ENCODE data around the gene GOLIM4.
"Not testable (repeated sequence)": the region's sequence is repeated elsewhere in the genome, so short reads cannot be mapped to it uniquely, and the experiment has no call there.

GOLIM4 gene, protein sequence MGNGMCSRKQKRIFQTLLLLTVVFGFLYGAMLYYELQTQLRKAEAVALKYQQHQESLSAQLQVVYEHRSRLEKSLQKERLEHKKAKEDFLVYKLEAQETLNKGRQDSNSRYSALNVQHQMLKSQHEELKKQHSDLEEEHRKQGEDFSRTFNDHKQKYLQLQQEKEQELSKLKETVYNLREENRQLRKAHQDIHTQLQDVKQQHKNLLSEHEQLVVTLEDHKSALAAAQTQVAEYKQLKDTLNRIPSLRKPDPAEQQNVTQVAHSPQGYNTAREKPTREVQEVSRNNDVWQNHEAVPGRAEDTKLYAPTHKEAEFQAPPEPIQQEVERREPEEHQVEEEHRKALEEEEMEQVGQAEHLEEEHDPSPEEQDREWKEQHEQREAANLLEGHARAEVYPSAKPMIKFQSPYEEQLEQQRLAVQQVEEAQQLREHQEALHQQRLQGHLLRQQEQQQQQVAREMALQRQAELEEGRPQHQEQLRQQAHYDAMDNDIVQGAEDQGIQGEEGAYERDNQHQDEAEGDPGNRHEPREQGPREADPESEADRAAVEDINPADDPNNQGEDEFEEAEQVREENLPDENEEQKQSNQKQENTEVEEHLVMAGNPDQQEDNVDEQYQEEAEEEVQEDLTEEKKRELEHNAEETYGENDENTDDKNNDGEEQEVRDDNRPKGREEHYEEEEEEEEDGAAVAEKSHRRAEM

DNA sequence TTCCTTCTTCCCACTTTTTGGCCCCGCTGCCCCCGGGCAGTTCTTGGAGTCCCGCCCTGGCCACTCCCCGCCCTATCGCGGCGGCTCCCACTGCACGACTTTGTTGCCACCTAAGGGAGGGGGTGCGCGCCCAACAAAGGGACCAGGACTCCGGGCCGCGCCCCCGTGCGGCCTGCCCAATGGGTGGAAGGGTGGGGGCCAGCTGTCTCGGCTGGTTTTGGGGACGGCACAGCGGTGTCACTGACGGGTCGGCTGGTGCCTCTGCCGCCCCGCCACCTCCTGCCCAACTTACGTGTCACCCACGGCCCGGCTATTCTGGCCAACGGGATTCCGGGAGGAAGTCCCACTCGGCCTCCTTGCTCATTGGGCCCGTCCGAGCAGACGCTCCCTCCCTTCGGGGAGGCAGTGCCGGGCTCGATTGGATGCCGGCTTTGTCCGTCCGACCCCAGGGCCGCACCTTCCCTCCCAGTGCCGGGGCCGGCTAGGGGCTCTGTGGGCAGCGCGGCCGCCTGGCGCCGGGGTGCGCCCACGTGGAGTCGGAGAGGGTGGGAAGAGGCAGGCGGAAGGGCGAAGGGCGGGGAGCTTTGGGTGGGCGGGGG lies at the start of gene GOLIM4:
Gene GOLIM4 (minus strand): TSS at position 314 of the 599 bp plus-strand sequence. CDS start 639 bp downstream, outside the sequence.
- DNase-seq = peak; percentile 57 to 97 (median 91)

DNA sequence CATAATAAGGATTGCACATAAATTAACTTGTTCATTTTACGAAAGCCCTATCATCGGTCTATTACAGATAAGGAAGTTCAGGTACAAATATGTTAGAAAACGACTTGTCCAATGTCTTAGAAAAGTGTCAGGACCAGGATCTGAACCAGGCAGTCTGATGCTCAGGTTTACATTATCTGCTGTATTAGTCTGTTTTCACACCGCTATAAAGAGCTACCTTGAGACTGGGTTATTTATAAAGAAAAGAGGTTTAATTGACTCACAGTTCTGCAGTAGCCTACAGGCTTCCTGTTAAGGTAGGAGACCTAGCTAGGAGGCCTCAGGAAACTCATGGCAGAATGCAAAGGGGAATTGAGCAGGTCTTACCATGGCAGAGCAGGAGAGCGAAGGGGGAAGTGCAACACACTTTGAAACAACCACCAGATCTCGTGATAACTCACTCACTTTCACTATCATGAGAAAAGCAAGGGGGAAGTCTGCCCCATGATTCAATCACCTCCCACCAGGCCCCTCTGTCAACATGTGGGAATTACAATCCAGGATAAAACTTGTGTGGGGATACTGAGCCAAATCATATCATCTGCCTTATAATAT lies 45.8 kb upstream of the GOLIM4 start:
- no peak for DNase-seq

DNA sequence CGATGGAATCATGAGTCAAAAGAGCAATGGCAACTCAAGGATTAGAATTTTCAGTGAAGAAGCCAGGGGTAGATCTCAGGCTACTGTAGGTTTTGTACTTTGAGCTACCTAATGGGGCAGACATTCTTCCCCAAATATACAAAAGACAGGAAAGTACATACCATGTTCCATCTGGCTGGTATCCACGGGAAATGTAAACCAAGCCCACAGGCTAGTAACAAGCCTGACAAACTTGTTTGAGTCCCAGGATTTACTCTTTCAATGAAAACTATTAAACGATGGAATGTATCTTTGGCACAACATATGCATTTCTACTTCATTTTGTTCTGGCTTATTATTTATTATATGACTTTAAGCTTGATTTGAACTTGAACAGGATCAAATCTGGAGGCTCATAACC lies 44.2 kb upstream of the GOLIM4 start:
- no peak for DNase-seq

DNA sequence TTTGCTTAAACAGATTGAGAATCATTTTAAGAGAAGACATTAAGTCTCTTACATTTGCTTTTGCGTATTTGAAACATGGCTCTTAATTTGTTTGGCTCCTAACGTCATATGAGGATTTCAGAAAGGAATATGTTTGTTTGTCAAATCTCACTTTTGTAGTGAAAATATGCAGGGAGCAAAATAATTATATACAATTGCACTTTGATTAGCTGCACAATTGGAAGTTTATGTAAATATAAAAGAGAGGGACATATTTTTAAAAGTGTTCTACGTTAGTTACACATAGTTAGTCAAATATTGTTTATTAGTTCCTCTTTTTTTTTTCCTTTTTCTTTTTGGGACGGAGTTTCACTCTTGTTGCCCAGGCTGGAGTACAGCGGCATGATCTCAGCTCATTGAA lies 42.7 kb upstream of the GOLIM4 start:
- DNase-seq = no peak

DNA sequence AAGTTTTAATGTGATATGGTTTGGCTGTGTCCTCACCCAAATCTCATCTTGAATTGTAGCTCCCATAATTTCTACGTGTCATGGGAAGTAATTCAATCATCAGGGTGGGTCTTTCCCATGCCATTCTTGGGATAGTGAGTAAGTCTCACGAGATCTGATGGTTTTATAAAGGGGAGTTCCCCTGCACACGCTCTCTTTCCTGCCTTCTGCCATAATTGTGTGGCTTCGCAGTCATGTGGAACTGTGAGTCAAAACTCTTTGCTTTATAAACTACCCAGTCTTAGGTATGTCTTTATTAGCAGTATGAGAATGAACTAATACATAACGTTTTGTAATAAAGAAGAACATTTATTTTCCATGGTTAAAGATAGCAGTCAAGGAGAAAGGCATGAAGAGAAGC lies 39.2 kb upstream of the GOLIM4 start:
- DNase-seq = no peak

DNA sequence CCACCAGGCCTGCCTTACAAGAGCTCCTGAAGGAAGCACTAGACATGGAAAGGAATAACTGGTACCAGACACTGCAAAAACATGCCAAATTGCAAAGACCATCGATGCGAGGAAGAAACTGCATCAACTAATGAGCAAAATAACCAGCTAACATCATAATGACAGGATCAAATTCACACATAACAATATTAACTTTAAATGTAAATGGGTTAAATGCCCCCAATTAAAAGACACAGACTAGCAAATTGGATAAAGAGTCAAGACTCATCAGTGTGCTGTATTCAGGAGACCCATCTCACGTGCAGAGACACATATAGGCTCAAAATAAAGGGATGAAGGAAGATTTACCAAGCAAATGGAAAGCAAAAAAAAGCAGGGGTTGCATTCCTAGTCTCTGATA lies 34.5 kb upstream of the GOLIM4 start:
- DNase-seq = not testable (repeated sequence)

DNA sequence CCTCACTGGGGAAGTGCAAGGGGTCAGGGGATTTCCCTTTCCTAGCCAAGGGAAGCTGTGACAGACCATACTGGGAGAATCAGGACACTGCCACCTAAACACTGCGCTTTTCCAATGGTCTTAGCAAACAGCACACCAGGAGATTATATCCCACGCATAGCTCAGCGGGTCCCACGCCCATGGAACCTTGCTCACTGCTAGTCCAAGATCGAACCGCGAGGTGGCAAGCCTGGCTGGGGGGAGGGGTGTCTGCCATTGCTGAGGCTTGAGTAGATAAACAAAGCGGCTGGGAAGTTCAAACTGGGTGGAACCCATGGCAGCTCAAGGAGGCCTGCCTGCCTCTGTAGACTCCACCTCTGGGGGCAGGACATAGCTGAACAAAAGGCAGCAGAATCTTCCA lies 32.7 kb upstream of the GOLIM4 start:
- DNase-seq = not testable (repeated sequence)

DNA sequence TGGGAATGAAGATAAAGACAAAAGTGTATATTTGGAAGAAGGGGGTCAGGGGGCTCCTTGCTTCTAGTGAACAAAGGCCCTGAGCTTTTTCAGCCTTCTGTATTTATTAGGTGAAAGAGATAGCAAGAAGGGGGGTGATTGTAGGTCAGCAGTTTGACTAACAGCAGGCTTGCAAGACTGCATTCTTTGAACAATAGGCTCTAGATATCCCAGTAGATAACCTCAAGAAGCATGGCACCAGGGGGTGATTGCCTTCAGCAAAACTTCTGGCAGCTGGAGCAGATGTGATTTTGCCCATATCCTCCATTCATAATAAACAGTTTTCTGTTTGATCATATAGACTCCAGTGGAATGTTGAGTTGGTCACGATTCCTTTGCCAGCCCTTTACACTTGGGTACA lies 31.7 kb upstream of the GOLIM4 start:
- DNase-seq = no peak

DNA sequence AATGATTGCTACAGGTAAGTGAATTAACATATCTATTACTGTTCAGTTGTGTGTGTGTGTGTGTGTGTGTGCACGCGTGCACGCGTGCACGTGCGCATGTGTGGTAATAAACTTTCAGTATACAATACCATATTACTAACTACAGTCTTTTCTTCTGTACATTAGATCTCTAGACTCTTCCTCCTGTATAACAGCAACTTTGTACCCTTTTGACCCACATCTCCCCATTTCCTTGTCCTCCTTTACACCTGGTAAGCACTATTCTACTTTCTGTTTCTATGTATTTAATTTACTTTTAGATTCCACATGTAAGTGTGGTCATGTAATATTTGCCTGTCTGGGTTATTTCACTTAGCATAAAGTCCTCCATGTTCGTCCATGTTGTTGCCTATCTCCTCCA lies 29.1 kb upstream of the GOLIM4 start:
- DNase-seq = no peak

DNA sequence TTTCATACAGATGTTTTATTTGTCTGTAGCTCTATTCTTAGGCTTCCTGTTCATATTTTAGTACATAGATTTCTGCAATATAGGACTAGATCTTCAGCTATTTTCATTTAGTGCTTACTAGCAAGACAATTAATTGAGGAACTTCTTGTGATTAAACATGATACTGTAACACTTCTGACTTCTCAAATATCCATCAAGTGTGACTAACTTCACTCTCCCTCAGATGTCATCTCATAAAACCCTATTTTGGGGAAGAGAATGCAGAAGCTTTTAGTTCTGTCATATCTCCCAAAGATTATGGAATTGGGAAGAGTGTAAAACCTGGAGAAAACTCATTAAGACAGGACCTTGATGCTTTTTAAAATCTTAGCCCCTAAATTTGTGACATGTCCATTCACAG lies 28.6 kb upstream of the GOLIM4 start:
- no peak for DNase-seq

DNA sequence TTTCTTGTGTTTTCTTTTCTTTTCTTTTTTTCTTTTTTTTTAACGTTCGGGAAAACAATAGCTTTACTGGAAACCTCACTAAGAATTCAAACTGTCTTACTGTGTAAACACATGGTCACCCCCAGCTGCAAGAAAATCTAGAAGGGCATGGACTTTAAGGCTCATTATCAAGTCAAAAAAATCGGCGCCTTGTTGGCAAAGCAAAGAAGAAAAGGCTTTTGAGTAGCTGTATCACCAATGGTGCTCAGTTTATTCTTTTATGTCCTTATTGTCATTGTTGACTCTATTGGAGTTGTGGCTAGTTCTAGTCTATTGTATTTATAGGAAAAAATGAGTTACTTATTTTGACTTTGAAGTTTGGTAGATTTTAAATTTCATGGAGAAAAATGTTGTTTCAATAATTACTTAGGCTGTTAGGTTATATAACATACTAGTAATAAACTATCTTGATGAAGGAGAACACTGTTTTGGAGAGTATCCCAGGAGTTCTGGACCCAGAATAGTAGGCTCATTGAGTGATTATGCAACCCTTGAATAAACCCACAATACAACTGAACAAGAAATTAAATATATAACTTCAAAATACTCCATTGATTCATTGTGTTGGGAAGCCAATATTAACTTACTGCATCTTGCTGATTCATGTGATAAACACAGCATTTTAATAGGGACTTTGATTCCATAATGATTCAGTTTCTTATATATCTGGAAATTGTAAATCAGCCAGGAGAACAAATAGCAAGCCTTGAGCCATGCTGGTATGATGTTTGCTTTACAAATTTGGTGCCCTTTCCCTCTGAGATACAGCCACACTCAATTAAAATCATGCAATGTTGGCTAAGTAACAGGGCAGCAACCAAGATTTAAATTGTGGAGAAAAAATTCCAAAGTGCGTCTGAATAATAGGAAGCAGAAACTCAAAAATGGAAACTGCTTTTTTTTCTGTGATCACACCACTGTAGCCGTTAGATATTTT lies 27.8 kb upstream of the GOLIM4 start:
- DNase-seq = peak in 2 of 56 donors; percentile 5 to 11

DNA sequence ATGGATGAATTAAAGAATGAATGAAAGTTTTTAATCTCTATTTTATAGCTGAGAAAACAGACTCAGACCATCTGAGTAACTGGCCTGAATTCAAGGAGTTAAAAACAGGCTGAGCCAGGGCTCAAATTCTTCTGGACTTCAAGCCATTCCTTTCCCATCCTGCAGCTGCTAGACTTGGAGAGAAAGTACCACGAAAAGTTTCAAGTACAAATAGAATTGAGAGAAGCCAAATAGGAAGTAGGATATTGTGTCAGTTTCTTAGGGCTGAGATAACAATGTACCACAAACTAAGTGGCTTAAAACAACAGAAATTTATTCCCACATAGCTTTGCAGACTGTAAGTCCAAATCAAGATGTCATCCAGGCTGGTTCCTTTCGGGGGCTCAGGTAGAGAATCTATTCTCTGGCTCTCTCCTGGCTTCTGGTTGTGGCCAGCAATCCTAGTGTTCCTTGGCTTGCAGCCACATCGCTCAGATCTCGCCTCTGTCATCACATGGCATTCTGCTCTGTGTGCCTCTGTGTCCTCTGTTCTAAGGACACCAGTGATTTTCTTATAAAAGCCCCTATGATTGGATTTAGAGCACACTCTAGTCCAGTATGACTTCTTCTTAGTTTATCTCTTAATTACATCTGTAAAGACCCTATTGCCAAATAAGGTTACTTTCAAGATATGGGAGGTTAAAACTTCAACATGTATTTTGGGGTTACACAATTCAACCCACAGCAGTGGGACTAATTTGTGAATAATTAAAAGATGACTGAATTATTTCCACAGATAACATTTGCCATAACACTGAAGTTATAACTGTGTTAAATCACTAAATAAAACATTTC lies 25.7 kb upstream of the GOLIM4 start:
- DNase-seq = peak in 2 of 56 donors; percentile 2 to 17

DNA sequence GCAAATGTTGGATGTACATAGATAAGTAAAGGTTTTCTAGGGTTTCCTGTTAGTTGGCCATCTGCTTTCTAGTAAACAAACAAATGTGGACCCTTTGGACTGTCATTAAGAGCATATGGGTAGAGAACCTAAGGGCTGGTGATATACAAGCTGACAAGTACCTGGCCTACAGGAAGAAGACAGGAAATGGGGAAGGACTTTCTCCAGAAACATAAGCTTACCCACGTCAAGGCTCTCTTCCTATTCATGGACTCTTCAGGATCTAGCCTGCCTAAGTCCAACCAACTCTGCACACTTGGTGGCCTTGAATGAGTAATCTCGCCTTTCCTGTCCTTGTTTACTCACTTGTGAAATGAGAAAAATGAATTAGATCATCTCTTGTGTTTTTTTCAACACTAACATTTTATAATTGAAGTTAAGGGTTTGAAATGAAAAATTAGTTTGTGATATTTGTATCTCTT lies 22.2 kb upstream of the GOLIM4 start:
- no peak for DNase-seq

DNA sequence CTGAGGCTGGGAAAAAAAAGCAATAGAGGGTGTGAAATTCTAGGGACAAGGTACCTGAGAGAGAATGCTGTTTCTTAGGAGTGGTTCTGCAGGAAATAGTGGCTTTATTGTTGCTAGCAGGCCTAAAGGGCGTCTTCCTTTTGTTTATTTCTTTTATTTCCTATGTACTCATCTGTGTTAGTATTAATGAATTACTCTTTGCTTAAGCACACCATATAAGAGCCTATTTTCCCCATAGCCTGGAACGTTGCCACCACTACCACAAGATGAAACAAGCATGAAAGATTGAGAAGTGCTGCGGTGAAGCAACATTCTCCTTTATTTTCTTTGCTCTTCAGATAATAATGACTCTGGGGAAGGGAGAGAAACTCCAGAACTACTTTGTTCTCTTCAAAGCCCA lies 21.3 kb upstream of the GOLIM4 start:
- DNase-seq = no peak

DNA sequence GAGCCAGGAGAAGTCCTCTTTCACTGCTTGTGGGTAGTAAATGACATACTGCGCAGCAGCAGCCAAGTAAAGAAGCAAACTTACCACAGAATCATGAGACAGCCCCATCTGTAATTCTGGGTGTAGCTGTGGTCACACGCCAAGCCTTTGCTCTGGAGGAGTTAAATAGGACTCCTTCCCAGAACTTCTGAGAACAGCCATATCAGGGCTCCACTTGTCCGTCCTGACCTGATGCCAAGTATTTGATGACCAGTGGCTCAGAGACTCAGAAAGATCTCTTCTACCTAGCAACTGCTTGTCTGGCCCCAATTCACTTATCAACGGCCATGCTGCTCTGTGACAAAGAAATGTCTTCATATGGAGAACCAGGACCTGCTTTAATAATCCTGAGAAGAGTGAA lies 20.6 kb upstream of the GOLIM4 start:
- DNase-seq = peak in 1 of 56 donors; percentile 7

DNA sequence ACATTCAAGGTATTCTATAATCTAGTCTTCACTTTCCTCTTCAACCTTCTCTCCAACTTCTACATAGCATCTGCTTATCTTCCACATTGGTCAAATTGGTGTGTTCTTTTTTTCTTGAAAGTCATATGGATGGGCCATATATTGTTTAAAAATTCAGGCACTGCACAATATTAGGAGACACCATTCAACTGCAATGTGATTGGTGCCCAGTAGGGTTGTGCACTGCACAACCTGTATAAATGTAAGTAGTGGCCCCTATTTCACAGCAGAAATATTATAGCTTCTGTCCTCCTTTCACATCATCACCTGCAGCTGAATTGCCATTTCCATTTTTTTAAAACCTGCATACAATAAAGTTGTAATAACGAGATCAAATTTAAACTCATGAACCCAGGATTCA lies 18.1 kb upstream of the GOLIM4 start:
- no peak for DNase-seq

DNA sequence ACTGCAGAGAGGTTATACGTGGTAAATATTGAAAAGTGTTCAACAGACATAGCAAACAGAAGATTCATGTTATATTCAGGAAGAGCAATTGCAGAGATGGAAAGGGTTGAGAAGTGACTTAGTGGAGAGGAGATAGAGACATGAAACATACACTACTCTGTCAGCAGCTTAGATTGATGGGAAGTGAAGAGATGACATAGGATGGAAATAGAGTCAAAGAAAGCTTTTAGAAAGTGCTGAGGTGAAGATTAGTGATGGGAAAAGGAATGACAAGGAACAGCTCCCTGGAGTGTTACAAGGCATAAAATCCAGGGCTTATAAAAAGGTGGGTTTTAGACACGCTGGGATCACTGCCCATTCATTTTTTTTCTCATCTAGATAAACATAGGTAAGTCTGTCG lies 17.2 kb upstream of the GOLIM4 start:
- DNase-seq = no peak

DNA sequence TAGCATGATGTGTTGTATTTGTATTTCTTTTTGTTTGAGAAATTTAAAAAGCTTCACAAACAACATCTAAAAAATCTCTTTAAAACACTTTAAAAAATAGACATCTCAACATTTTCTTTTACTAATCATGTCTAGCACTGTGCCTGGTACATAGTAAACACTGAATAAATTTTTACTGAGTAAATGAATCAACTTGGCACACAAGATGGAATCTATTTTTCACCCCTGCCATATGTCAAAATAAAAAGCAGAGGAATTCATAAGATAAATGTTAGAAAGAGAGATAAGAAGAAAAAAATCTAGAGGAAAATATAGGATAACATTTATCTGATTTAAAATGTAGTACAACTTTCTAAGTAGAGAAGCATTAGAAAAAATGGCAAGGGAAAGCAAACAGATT lies 8.6 kb upstream of the GOLIM4 start:
- DNase-seq = no peak

DNA sequence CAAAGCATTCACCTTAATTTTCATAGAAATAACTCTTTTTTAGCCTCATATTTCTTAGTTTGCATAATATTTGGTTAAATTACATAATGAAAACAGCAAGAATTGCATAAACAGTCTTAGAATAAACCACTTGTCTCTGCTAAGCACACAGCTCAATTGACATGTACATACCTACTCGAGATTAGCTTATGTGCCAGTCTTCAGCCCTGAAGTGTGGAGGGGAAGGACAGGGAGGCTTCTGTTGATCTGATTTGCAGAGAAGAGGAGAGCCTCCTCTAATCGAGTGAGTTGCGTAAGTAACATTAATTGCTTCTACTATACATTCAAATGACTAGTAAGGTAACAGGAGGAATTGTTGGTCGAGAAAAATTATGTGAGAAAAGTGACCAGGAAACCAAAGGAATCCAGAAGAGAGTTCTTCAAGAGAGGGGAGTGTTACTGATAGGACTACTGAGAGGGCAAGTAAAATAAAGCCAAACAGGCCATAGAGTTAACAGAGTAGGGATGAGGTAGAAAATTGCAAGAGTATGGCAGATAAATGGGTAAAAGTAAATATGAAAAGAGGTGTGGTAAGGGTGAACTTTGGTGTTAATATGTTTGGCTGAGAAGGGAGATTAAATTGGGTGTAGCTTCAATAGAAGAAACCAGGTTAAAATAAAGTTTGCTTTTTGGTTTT lies 7.1 kb upstream of the GOLIM4 start:
- no peak for DNase-seq
